Cardiac muscle cell (in vitro differentiated cells and primary cell): ENCODE measurements around the gene MC5R. TPM values are rescaled to one million over a fixed set of nuclear protein-coding genes. Genes with fewer than 3 reads are reported as not detected.
"Not testable (repeated sequence)": the region's sequence is repeated elsewhere in the genome, so short reads cannot be mapped to it uniquely, and the experiment has no call there.

ENCODE experiments used
- DNase-seq, 2 donors: peaks; one replicate each; pipeline versions ENCODE4 v3.0.0 to v3.0.0-alpha.2; 2010 to 2017; ENCODE audit warnings: low read depth in 1 of 2, low spot score in 1 of 2
- H3K27ac ChIP-seq: fragments of 200-600 bp; sonication (generic); 2 replicates; pipeline ENCODE4 v1.5.1; 2016
- H3K27me3 ChIP-seq: fragments of 200-600 bp; sonication (generic); 2 replicates; pipeline ENCODE4 v1.6.0; 2016; ENCODE audit warnings: control low read depth
- H3K36me3 ChIP-seq: fragments of 200-600 bp; sonication (generic); 2 replicates; pipeline ENCODE4 v1.5.1; 2016; ENCODE audit warnings: control low read depth
- H3K4me1 ChIP-seq: fragments of 200-600 bp; sonication (generic); 2 replicates; pipeline ENCODE4 v1.8.1; 2017; ENCODE audit warnings: low read depth, mild to moderate bottlenecking, mixed run types
- H3K4me3 ChIP-seq: fragments of 200-600 bp; sonication (generic); 2 replicates; pipeline ENCODE4 v1.5.1; 2016; ENCODE audit warnings: mild to moderate bottlenecking
- H3K9me3 ChIP-seq: fragments of 200-600 bp; sonication (generic); 2 replicates; pipeline ENCODE4 v1.5.1; 2017; ENCODE audit warnings: low read depth, mild to moderate bottlenecking, control low read depth
- polyA plus RNA-seq: library from polyadenylated mRNA; unstranded; fragments of >200 nt; fragmentation: Nextera tagmentation; extraction: Ambion mirVana; gene quantifications from 2 replicates; pipeline ENCODE4 v1.2.1, GENCODE V29; 2016
- total RNA-seq: library from RNA; depleted of rRNA; stranded (reverse); fragments of >200 nt; gene quantifications from 2 replicates; pipeline ENCODE4 v1.2.3, GENCODE V29; 2016
- TF ChIP-seq, protein P1 (sequence below): IDR thresholded peaks from 2 replicates; pipeline ENCODE4 v1.5.1; 2012; ENCODE audit warnings: low read depth, mild to moderate bottlenecking, low read length

The MC5R gene
- total and polyA plus RNA-seq, 2 experiments from 2014 or later = not detected

DNA sequence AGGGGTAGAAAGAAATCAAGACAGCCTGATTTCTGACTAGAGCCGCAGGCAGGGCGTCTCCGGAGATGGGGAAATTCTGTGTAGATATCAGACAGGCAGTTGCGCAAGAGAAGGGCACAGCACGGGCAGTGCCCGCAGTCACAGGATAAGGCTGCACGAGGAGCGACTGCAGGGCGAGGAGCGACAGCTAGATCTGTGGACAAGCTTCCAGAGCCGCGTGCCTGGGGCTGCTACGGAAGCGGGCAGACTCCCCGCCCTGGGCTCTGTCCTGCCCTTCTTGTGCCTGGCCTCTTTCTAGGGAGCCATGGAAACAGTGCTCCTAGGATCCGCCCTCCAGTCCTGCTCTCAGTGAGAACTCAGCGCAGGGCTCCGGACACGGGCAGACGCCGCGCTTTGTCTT lies 12.6 kb downstream of the MC5R start:
- H3K9me3 ChIP-seq = no peaks in the 10 kb centered on the region
- H3K27me3 ChIP-seq = no peaks in the 10 kb centered on the region
- H3K27ac ChIP-seq = no peak overlapping the region
- H3K36me3 ChIP-seq = no peaks in the 10 kb centered on the region
- H3K4me1 ChIP-seq = no peaks in the 10 kb centered on the region
- TF ChIP-seq, protein P1, sequence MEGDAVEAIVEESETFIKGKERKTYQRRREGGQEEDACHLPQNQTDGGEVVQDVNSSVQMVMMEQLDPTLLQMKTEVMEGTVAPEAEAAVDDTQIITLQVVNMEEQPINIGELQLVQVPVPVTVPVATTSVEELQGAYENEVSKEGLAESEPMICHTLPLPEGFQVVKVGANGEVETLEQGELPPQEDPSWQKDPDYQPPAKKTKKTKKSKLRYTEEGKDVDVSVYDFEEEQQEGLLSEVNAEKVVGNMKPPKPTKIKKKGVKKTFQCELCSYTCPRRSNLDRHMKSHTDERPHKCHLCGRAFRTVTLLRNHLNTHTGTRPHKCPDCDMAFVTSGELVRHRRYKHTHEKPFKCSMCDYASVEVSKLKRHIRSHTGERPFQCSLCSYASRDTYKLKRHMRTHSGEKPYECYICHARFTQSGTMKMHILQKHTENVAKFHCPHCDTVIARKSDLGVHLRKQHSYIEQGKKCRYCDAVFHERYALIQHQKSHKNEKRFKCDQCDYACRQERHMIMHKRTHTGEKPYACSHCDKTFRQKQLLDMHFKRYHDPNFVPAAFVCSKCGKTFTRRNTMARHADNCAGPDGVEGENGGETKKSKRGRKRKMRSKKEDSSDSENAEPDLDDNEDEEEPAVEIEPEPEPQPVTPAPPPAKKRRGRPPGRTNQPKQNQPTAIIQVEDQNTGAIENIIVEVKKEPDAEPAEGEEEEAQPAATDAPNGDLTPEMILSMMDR = no peak
- DNase-seq = no peak
- no peak overlapping the region for H3K4me3 ChIP-seq

DNA sequence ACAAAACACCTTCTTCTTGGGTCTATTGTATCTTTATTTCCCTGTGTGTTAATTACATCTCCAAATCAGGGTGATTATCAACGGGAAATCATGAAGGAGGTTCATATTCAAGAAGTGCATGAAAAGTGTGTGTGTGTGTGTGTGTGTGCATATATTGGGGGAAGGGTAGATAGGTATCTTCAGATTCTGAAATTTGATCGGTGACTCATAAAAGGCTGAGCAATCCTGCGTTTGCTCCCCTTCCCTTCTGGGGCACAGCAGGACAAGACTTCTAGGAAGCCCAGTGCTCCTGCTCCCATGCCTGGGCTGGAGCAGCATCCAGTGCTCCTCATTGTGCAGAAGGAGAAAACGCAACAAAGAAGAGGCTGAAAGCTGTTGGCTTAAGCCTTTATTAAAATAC lies 25.8 kb downstream of the MC5R start:
- no peaks in the 10 kb centered on the region for H3K9me3 ChIP-seq
- DNase-seq = no peak
- no peak overlapping the region for H3K27ac ChIP-seq
- H3K4me1 ChIP-seq = no peaks in the 10 kb centered on the region
- no peak overlapping the region for H3K4me3 ChIP-seq
- no peaks in the 10 kb centered on the region for H3K27me3 ChIP-seq
- H3K36me3 ChIP-seq = no peaks in the 10 kb centered on the region
- TF ChIP-seq, protein P1 = no peak

DNA sequence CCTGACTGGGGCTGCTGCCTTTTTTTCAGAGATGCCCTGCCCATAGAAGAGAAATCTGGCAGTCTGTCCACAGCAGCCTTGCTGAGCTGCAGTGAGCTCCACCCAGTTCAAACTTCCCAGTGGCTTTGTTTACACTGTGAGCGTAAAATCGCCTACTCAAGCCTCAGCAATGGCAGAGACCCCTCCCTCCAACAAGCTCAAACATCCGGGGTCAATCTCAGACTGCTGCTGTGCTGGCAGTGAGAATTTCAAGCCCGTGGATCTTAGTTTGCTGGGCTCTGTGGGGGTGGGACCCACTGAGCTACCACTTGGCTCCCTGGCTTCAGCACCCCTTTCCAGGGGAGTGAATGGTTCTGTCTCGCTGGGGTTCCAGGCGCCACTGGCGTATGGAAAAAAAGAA lies 38.9 kb downstream of the MC5R start:
- H3K4me3 ChIP-seq, H3K4me1 ChIP-seq, H3K36me3 ChIP-seq, H3K9me3 ChIP-seq, H3K27ac ChIP-seq, DNase-seq: not testable (repeated sequence)
- H3K27me3 ChIP-seq = peaks cover 17% of the 10 kb centered on the region

DNA sequence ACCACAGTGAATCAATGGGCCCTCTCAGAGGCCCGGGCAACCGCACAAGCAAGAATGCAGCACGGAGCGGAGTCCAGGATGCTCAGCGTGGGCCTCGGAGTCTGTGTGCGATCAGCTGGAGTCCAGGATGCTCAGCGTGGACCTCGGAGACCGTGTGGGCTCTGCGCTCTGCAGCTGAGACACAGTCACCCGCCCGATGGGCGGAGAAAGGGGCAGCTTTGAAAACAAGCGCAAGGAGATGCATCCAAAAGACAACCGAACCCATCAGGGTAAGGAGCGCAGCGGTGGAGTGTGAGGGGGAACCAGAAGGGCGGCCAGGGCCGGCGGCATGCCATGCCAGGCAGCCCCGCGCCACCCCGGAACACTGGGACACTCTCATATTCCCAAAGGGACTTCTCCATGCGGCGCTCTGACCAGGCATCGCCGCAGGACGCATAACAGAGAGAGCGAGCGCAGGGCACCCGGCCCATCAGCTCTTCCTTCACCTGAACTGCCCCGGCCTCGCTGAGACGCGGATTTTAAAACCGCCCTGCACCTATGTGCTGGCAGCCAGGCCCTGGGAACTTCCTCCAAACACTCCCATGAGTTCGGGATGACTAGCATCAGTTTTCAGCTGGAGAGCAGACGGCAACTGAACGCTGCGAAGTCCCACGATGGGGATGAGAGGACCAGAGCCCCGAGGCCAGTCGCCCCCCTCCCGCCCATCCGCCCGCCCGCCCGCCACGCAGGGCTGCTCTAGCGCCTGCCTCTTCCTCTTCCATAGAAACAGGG lies 44.7 kb downstream of the MC5R start:
- H3K27me3 ChIP-seq = peaks cover 61% of the 10 kb centered on the region
- peak in 1 of 2 donors; percentile 11 for DNase-seq
- no peaks in the 10 kb centered on the region for H3K4me1 ChIP-seq
- H3K9me3 ChIP-seq = no peaks in the 10 kb centered on the region
- TF ChIP-seq, protein P1 = no peak
- H3K4me3 ChIP-seq = peak overlapping the region; percentile 9
- H3K27ac ChIP-seq = no peak overlapping the region
- no peaks in the 10 kb centered on the region for H3K36me3 ChIP-seq

DNA sequence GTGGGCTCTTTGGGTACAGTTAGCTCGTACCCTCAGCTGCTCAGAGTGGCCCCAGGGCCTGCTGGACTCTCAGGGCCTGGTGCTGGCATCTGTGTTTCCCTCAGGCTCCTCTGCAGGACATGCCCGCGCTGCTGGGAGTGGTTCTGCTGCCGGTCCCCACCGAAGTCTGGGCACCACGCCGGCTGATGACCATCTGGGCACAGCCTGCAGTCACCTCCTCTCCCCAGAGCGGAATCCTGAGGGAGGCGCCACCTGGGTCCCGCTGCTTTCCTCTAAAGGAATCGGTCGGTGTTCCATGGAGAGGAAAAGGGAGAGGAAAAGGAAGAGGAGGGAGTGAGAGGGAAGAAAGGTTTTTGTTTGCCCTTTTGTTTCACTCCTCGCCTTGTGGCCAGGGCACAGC lies 47.8 kb downstream of the MC5R start:
- Histone ChIP-seq H3K36me3 (no peaks in the 10 kb centered on the region), H3K9me3 (no peaks in the 10 kb centered on the region), H3K27ac (no peak overlapping the region), H3K27me3 (peaks cover 55% of the 10 kb centered on the region), H3K4me3 (no peak overlapping the region), H3K4me1 (no peaks in the 10 kb centered on the region)
- TF ChIP-seq, protein P1 = no peak
- DNase-seq = no peak

DNA sequence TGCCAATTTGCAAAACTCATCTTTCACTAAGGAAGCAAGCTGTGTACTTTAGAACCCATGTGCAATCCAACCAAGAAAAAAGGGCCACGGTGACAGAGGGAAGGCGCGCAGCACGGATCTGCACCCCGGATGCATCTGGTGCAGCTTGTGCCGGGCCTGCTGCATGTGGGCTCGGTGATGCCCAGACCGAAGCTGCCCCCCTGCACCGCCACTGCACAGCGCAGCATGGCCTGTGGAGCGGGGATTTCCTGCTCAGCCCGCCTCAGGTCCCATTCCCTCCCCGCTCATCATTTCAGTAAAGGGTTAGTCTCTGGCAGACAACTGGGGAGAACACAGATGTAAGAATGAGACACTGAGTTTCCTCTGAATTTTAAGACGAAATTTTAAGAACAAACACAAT lies 48.4 kb downstream of the MC5R start:
- peaks cover 48% of the 10 kb centered on the region for H3K27me3 ChIP-seq
- DNase-seq = no peak
- H3K9me3 ChIP-seq = no peaks in the 10 kb centered on the region
- H3K36me3 ChIP-seq = no peaks in the 10 kb centered on the region
- H3K27ac ChIP-seq = no peak overlapping the region
- TF ChIP-seq, protein P1 = no peak
- no peak overlapping the region for H3K4me3 ChIP-seq
- no peaks in the 10 kb centered on the region for H3K4me1 ChIP-seq
